Measurements from ENCODE around the gene ABLIM1. TPM values are rescaled to one million over a fixed set of nuclear protein-coding genes. Genes with fewer than 3 reads are reported as not detected.
A peak's percentile ranks its signal among the peaks of the same experiment; 100 is the strongest.

ABLIM1 gene
- total RNA-seq, 1 donor from 2014 or later, result 144 TPM

DNA sequence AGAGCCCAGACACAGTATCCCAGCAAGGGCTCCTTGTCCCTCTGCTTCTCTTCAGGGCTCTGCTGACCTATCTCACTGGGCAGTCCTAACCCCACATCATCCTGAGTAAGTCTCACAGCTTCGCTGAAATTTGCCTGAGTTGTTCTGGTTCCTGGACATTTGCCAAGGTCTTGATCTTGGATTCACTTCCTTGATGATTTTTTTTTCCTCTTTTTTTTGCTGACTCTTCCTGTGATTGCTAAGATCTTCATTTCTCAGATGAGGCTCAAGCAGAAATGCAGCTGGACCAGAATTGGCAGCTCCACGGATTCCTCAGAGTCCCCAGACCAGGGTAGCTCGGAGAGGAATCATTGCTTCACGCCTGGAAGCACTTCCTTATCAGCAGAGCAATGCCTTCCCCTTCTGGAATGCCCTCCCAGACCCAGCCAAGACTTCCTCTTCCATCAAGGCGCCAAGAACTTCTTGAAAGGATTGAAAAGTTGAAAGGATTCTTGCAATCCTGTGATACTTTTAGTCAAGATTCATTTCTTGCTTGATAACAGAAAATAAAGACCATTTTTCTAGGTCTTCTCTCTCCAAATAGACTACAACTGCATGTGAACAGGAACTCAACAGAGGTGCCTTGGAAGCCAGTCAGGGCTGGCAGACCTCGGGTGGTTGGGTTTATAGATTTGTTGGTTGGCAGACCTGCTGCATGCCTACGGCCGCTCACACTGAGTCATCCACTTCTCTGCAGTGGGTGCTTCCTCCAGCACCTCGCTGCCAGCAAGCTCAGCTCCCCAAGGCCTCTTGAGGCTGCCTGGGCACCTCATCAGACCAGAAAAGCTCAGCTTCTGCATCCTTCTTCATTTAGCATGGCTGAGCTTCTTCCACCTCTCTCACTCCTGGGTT lies 244.9 kb downstream of the ABLIM1 start:
- H3K27me3 ChIP-seq, result no peaks in the 10 kb centered on the region
- no peaks in the 10 kb centered on the region for H3K9me3 ChIP-seq
- no peaks in the 10 kb centered on the region for H3K36me3 ChIP-seq
- peaks cover 5% of the 10 kb centered on the region for H3K4me1 ChIP-seq
- DNase-seq (peak; percentile 82), ATAC-seq (peak; percentile 93)
- H3K27ac ChIP-seq, result no peak overlapping the region
- H3K4me3 ChIP-seq, result no peak overlapping the region
- intact Hi-C loops (cut with DNase I), result no loop called here
- TF ChIP-seq, protein P1, sequence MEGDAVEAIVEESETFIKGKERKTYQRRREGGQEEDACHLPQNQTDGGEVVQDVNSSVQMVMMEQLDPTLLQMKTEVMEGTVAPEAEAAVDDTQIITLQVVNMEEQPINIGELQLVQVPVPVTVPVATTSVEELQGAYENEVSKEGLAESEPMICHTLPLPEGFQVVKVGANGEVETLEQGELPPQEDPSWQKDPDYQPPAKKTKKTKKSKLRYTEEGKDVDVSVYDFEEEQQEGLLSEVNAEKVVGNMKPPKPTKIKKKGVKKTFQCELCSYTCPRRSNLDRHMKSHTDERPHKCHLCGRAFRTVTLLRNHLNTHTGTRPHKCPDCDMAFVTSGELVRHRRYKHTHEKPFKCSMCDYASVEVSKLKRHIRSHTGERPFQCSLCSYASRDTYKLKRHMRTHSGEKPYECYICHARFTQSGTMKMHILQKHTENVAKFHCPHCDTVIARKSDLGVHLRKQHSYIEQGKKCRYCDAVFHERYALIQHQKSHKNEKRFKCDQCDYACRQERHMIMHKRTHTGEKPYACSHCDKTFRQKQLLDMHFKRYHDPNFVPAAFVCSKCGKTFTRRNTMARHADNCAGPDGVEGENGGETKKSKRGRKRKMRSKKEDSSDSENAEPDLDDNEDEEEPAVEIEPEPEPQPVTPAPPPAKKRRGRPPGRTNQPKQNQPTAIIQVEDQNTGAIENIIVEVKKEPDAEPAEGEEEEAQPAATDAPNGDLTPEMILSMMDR (IDR thresholded peaks at IDR 0.05), result no peak

DNA sequence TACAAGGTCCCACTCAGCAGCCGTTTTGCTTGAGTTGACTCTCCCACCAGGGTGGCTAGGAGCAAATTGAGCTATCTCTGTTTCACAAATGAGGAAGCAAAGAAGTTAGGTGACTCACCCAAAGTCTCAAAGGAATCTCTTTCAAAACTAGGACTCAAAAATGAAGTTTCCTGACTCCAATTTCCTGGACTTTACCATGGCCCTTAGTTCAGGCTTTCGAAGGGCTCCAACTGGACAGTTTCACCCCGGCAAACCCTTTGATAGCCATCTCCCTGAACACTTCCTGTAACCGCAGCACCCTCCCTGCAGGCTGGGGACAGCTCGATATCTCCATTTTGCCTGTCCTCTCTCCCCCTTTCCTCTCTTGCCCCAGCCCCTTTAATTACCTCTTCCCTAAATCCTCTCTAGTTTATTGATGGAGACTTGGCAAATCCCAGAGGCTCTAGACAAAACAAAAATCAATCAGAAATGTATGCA lies 249.1 kb downstream of the ABLIM1 start:
- ATAC-seq (no peak), DNase-seq (no peak)
- Histone ChIP-seq H3K4me1 (peaks cover 8% of the 10 kb centered on the region), H3K36me3 (no peaks in the 10 kb centered on the region), H3K27me3 (peaks cover 7% of the 10 kb centered on the region), H3K4me3 (no peak overlapping the region), H3K27ac (no peak overlapping the region), H3K9me3 (no peaks in the 10 kb centered on the region)
- TF ChIP-seq, protein P1 (IDR thresholded peaks at IDR 0.05), result no peak
- intact Hi-C loops (cut with DNase I), result no loop called here

DNA sequence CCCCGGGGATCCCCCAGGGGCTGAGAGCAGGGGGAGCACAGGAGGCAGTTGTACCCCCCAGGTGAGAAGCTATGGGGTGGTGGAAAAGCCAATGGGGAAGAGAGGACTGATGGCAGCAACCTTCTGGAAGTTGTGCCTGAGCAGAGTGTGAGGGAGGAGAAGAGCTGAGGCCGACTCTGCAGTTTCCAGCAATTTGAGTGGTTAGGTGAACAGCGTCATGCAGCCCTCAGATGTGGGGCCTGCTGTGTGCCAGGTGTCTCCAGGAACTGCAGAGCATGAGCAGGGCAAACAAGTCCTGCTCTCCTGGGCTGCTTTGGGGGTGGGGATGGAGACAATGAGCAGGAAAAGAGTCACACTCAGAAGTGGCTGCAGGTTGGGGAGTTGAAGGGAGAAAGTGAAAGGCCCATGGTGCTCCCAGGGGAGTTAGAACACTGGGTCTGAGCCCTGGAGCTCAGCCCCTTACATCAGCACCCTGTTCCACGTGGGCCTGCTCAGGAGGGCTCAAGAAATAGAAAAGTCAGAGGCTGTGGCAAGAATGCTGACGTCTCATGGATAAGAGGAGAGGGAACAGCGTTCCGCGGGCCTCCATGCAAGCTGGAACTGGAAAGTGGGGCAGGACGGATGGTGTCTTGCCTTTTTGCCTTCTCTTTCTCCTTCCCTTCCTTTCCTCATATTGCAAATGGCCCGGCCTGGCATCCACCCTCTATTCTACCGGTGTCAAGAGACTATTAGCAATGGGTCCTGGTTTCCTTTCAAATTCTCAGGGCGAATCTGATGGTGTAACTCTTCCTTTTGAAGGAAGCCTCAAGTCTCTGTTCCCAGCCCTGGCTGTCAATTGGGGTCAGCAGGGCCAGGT lies 249.7 kb downstream of the ABLIM1 start:
- intact Hi-C loops (cut with DNase I), result no loop called here
- peaks cover 14% of the 10 kb centered on the region for H3K27me3 ChIP-seq
- no peaks in the 10 kb centered on the region for H3K36me3 ChIP-seq
- ATAC-seq (no peak), DNase-seq (no peak)
- H3K27ac ChIP-seq, result no peak overlapping the region
- H3K4me1 ChIP-seq, result peaks cover 12% of the 10 kb centered on the region
- no peak overlapping the region for H3K4me3 ChIP-seq
- no peaks in the 10 kb centered on the region for H3K9me3 ChIP-seq
- TF ChIP-seq, protein P1 (IDR thresholded peaks at IDR 0.05), result no peak

DNA sequence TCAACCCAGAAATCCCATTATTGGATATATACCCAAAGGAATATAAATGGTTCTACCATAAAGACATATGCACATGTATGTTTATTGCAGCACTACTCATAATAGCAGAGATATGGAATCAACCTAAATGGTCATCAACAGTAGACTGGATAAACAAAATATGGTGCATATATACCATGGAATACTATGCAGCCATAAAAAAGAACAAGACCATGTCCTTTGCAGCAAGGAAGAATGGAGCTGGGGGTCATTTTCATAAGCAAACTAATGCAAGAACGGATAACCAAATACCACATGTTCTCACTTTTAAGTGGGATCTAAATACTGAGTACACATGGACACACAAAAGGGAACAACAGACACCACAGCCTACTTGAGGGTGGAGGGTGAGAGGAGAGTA lies 251.6 kb downstream of the ABLIM1 start:
- H3K27me3 ChIP-seq, result peaks cover 14% of the 10 kb centered on the region
- ATAC-seq (no peak), DNase-seq (no peak)
- TF ChIP-seq, protein P1 (IDR thresholded peaks at IDR 0.05), result no peak
- no peaks in the 10 kb centered on the region for H3K36me3 ChIP-seq
- no peak overlapping the region for H3K4me3 ChIP-seq
- no peak overlapping the region for H3K27ac ChIP-seq
- H3K9me3 ChIP-seq, result no peaks in the 10 kb centered on the region
- H3K4me1 ChIP-seq, result peaks cover 8% of the 10 kb centered on the region
- intact Hi-C loops (cut with DNase I), result no loop called here

GRCh38 chr10:114405011-114405350 lies 253.1 kb downstream of the ABLIM1 start:
- H3K27me3 ChIP-seq, result peaks cover 14% of the 10 kb centered on the region
- intact Hi-C loops (cut with DNase I), result no loop called here
- H3K36me3 ChIP-seq, result no peaks in the 10 kb centered on the region
- no peaks in the 10 kb centered on the region for H3K9me3 ChIP-seq
- ATAC-seq, result no peak
- TF ChIP-seq, protein P1 (IDR thresholded peaks at IDR 0.05), result no peak
- peaks cover 14% of the 10 kb centered on the region for H3K4me1 ChIP-seq
- DNase-seq, result no peak
- H3K4me3 ChIP-seq, result peak overlapping the region; percentile 48
- no peak overlapping the region for H3K27ac ChIP-seq
